Ishikawa (cell line): ENCODE data around the gene TRIM44.

Source experiments
- CEBPB ChIP-seq: IDR thresholded peaks from 2 replicates; pipeline ENCODE4 v1.6.1; 2012
- EP300 ChIP-seq: IDR thresholded peaks from 2 replicates; pipeline ENCODE4 v1.6.1; 2012; ENCODE audit warnings: borderline replicate concordance
- RAD21 ChIP-seq: IDR thresholded peaks from 2 replicates; pipeline ENCODE4 v1.6.1; 2012; ENCODE audit warnings: low read depth
- REST ChIP-seq: IDR thresholded peaks from 2 replicates; pipeline ENCODE4 v1.6.1; 2012; ENCODE audit warnings: low read depth, mild to moderate bottlenecking
- USF1 ChIP-seq: IDR thresholded peaks from 2 replicates; pipeline ENCODE4 v1.6.1; 2012
- YY1 ChIP-seq: IDR thresholded peaks from 2 replicates; pipeline ENCODE4 v1.6.1; 2012; ENCODE audit warnings: low read depth

- no peak for TF ChIP-seq EP300
- TF ChIP-seq CEBPB = no peak
- TF ChIP-seq REST = no peak
- no peak for TF ChIP-seq RAD21
- TF ChIP-seq YY1 = no peak
- TF ChIP-seq USF1 = no peak
Measured at GRCh38 chr11:35734669-35735410, 72.3 kb downstream of the TRIM44 start.
